Neural progenitor cell (in vitro differentiated cells): ENCODE measurements around the gene SPTBN1.
"Not testable (repeated sequence)": the region's sequence is repeated elsewhere in the genome, so short reads cannot be mapped to it uniquely, and the experiment has no call there.

Experiments
- CTCF ChIP-seq: fragments of 200-600 bp; sonication (generic); IDR thresholded peaks from 2 replicates; pipeline ENCODE4 v1.5.1; 2017; ENCODE audit warnings: antibody characterized with exemption, mild to moderate bottlenecking
- EZH2 ChIP-seq: fragments of 200-600 bp; sonication (generic); IDR thresholded peaks from 2 replicates; pipeline ENCODE4 v1.6.1; 2017; ENCODE audit warnings: antibody characterized with exemption, mild to moderate bottlenecking, moderate library complexity
- EZH2phosphoT487 ChIP-seq: fragments of 200-600 bp; sonication (generic); IDR thresholded peaks from 2 replicates; pipeline ENCODE4 v1.6.1; 2017; ENCODE audit warnings: antibody characterized with exemption

GRCh38 chr2:54529518-54529917 lies 73.4 kb downstream of the SPTBN1 start:
- TF ChIP-seq CTCF, EZH2, EZH2phosphoT487: not testable (repeated sequence)
